H9 (cell line): ENCODE measurements around the gene CD247. TPM values are rescaled to one million over a fixed set of nuclear protein-coding genes. Genes with fewer than 3 reads are reported as not detected.

Experiments used
- DNase-seq: peaks from one replicate; pipeline ENCODE4 v3.0.0-alpha.2; 2017
- H2AFZ ChIP-seq: one replicate; pipeline ENCODE4 v1.6.1; 2013; ENCODE audit warnings: mild to moderate bottlenecking, low read length, control low read depth, moderate library complexity
- H2AK5ac ChIP-seq: 2 replicates; pipeline ENCODE4 v1.6.1; 2013; ENCODE audit warnings: low read length, control low read depth, mixed read lengths; ENCODE audit not compliant: insufficient read length
- H2BK120ac ChIP-seq: one replicate; pipeline ENCODE4 v1.6.1; 2013; ENCODE audit warnings: low read depth, mild to moderate bottlenecking, low read length, control low read depth, inconsistent platforms; ENCODE audit not compliant: poor library complexity, severe bottlenecking
- H2BK12ac ChIP-seq: 2 replicates; pipeline ENCODE4 v1.6.1; 2013; ENCODE audit warnings: low read length, control low read depth, mixed read lengths, low read depth; ENCODE audit not compliant: insufficient read length
- H2BK15ac ChIP-seq: 2 replicates; pipeline ENCODE4 v1.6.1; 2013; ENCODE audit warnings: low read depth, low read length, control low read depth
- H2BK20ac ChIP-seq: one replicate; pipeline ENCODE4 v1.6.1; 2013; ENCODE audit warnings: low read depth, mild to moderate bottlenecking, low read length, control low read depth, inconsistent platforms; ENCODE audit not compliant: poor library complexity, severe bottlenecking
- H2BK5ac ChIP-seq: 2 replicates; pipeline ENCODE4 v1.6.1; 2013; ENCODE audit warnings: low read length, control low read depth, mixed read lengths; ENCODE audit not compliant: insufficient read length
- H3K14ac ChIP-seq: 2 replicates; pipeline ENCODE4 v1.6.1; 2013; ENCODE audit warnings: low read length, control low read depth; ENCODE audit not compliant: insufficient read depth
- H3K18ac ChIP-seq: 2 replicates; pipeline ENCODE4 v1.6.1; 2013; ENCODE audit warnings: low read depth, mild to moderate bottlenecking, mixed read lengths, low read length, control low read depth; ENCODE audit not compliant: insufficient read length
- H3K23ac ChIP-seq: 2 replicates; pipeline ENCODE4 v1.6.1; 2013; ENCODE audit warnings: low read length, control low read depth, mixed read lengths, low read depth; ENCODE audit not compliant: insufficient read length
- H3K23me2 ChIP-seq: 2 replicates; pipeline ENCODE4 v1.6.1; 2013; ENCODE audit warnings: low read depth, mild to moderate bottlenecking, mixed read lengths, low read length, control low read depth; ENCODE audit not compliant: insufficient read length, poor library complexity, severe bottlenecking
- H3K27ac ChIP-seq: 2 replicates; pipeline ENCODE4 v1.5.1; 2013; ENCODE audit warnings: low read length, control low read depth, mixed read lengths, low read depth; ENCODE audit not compliant: insufficient read length
- H3K27me3 ChIP-seq: 2 replicates; pipeline ENCODE4 v1.6.1; 2013; ENCODE audit warnings: low read length, control low read depth, inconsistent platforms; ENCODE audit not compliant: insufficient read depth
- H3K4ac ChIP-seq: 2 replicates; pipeline ENCODE4 v1.6.1; 2013; ENCODE audit warnings: low read depth, mild to moderate bottlenecking, control low read depth, inconsistent platforms, low read length, moderate library complexity
- H3K4me1 ChIP-seq: 2 replicates; pipeline ENCODE4 v1.6.1; 2013; ENCODE audit warnings: low read length, control low read depth, inconsistent platforms; ENCODE audit not compliant: insufficient read depth
- H3K4me2 ChIP-seq: 2 replicates; pipeline ENCODE4 v1.6.1; 2013; ENCODE audit warnings: low read length, control low read depth, mixed read lengths; ENCODE audit not compliant: insufficient read length, insufficient read depth
- H3K56ac ChIP-seq: 2 replicates; pipeline ENCODE4 v1.6.1; 2013; ENCODE audit warnings: low read depth, mild to moderate bottlenecking, mixed read lengths, low read length, control low read depth; ENCODE audit not compliant: insufficient read length
- H3K79me1 ChIP-seq: 2 replicates; pipeline ENCODE4 v1.6.1; 2013; ENCODE audit warnings: low read depth, mild to moderate bottlenecking, moderate library complexity, low read length, control low read depth, inconsistent platforms; ENCODE audit not compliant: insufficient read depth, poor library complexity, severe bottlenecking
- H3K79me2 ChIP-seq: 2 replicates; pipeline ENCODE4 v1.6.1; 2013; ENCODE audit warnings: low read length, control low read depth, inconsistent platforms; ENCODE audit not compliant: insufficient read depth
- H3K9ac ChIP-seq: 2 replicates; pipeline ENCODE4 v1.6.1; 2013; ENCODE audit warnings: low read length, control low read depth, mixed read lengths; ENCODE audit not compliant: insufficient read length; ENCODE audit errors: extremely low read depth
- H3K9me3 ChIP-seq: one replicate; pipeline ENCODE4 v1.6.1; 2013; ENCODE audit warnings: low read depth, low read length, inconsistent platforms; ENCODE audit not compliant: control insufficient read depth
- H3T11ph ChIP-seq: one replicate; pipeline ENCODE4 v1.6.1; 2013; ENCODE audit warnings: mild to moderate bottlenecking, low read length, control low read depth, inconsistent platforms
- H4K20me1 ChIP-seq: one replicate; pipeline ENCODE4 v1.6.1; 2013; ENCODE audit not compliant: control insufficient read depth, insufficient read length, insufficient read depth
- H4K5ac ChIP-seq: 2 replicates; pipeline ENCODE4 v1.6.1; 2013; ENCODE audit warnings: low read depth, mild to moderate bottlenecking, mixed read lengths, low read length, control low read depth; ENCODE audit not compliant: insufficient read length
- H4K8ac ChIP-seq: replicated peaks from 2 replicates; pipeline ENCODE4 v1.6.1; 2013; ENCODE audit warnings: low read length, control low read depth, mixed read lengths, low read depth; ENCODE audit not compliant: insufficient read length
- H4K91ac ChIP-seq: 2 replicates; pipeline ENCODE4 v1.6.1; 2013; ENCODE audit warnings: low read depth, mild to moderate bottlenecking, moderate library complexity, mixed read lengths, low read length, control low read depth; ENCODE audit not compliant: insufficient read length
- H3K27ac Mint-ChIP-seq, 3 experiments: 2 replicates in 2 of 3; 3 replicates in 1 of 3; pipeline ENCODE4 v1.8.0; 2020 to 2021; ENCODE audit warnings: mixed read lengths in 3 of 3, mild to moderate bottlenecking in 1 of 3, moderate library complexity in 1 of 3
- H3K27me3 Mint-ChIP-seq: 2 replicates; pipeline ENCODE4 v1.8.0; 2021; ENCODE audit warnings: low read depth, mild to moderate bottlenecking, moderate library complexity, mixed read lengths
- H3K36me3 Mint-ChIP-seq, 3 experiments: 2 replicates in 2 of 3; 3 replicates in 1 of 3; pipeline ENCODE4 v1.8.0; 2020 to 2021; ENCODE audit warnings: low read depth in 3 of 3, mixed read lengths in 3 of 3; ENCODE audit not compliant: insufficient read depth in 1 of 3
- H3K4me1 Mint-ChIP-seq, 2 experiments: 2 replicates each; pipeline ENCODE4 v1.8.0; 2020; ENCODE audit warnings: mixed read lengths in 2 of 2
- H3K4me3 Mint-ChIP-seq, 2 experiments: 2 replicates in 1 of 2; 3 replicates in 1 of 2; pipeline ENCODE4 v1.8.0; 2020 to 2021; ENCODE audit warnings: mild to moderate bottlenecking in 2 of 2, mixed read lengths in 2 of 2, moderate library complexity in 1 of 2
- H3K9me3 Mint-ChIP-seq, 2 experiments: 2 replicates in 1 of 2; 3 replicates in 1 of 2; pipeline ENCODE4 v1.8.0; 2020; ENCODE audit warnings: mild to moderate bottlenecking in 2 of 2, mixed read lengths in 2 of 2, moderate library complexity in 1 of 2
- CTCF ChIP-seq: fragments of 200-600 bp; sonication (generic); conservative IDR thresholded peaks from 3 replicates; pipeline ENCODE4 v1.8.0; 2021; ENCODE audit warnings: antibody characterized with exemption, mild to moderate bottlenecking
- WGBS: extraction: QIAGEN DNeasy Blood & Tissue Kit; methylation state at CpG from one replicate; pipeline ENCODE4 v1.1.7; 2013; ENCODE audit warnings: missing lambda C conversion rate, low lambda C conversion rate, mixed read lengths; ENCODE audit not compliant: insufficient read length; ENCODE audit errors: extremely low coverage; 5-methylcytosine and 5-hydroxymethylcytosine counted together
- total RNA-seq: library from RNA; stranded (reverse); gene quantifications from 2 replicates; pipeline ENCODE4 v1.2.1, GENCODE V29; 2021

CD247 gene
- total RNA-seq, 1 experiment from 2014 or later: 1.2 TPM

- Histone ChIP-seq H3K23me2 (no peaks in the 10 kb centered on the region), H2BK15ac (no peak overlapping the region), H3K23ac (no peak overlapping the region), H2BK20ac (no peak overlapping the region), H3T11ph (no peak overlapping the region), H4K91ac (no peak overlapping the region), H2BK120ac (no peak overlapping the region), H2BK5ac (no peak overlapping the region), H3K4me2 (no peak overlapping the region), H3K56ac (no peak overlapping the region), H3K27ac (no peak overlapping the region), H3K9ac (no peak overlapping the region), H4K20me1 (no peaks in the 10 kb centered on the region), H4K5ac (no peak overlapping the region), H2AFZ (no peak overlapping the region), H3K4ac (no peak overlapping the region), H2AK5ac (no peak overlapping the region), H3K18ac (no peak overlapping the region), H3K4me1 (no peaks in the 10 kb centered on the region), H3K79me1 (no peaks in the 10 kb centered on the region), H3K27me3 (no peaks in the 10 kb centered on the region), H4K8ac (no peak overlapping the region), H2BK12ac (no peak overlapping the region), H3K14ac (no peak overlapping the region), H3K79me2 (no peaks in the 10 kb centered on the region), H3K9me3 (no peaks in the 10 kb centered on the region)
- no peak for TF ChIP-seq CTCF
- WGBS: no CpG with 5 or more reads among the region's 5 CpGs
- Mint-ChIP-seq H3K27me3 (no peaks in the 10 kb centered on the region), H3K36me3 (no peaks in the 10 kb centered on the region), H3K9me3 (no peaks in the 10 kb centered on the region), H3K4me1 (peaks cover 20 to 21% of the 10 kb centered on the region in 2 experiments), H3K4me3 (no peak overlapping the region), H3K27ac (no peak overlapping the region)
- DNase-seq: no peak
Measured at GRCh38 chr1:167473761-167474160, 44.6 kb downstream of the CD247 start.
